Mesodermal cell (in vitro differentiated cells): ENCODE data around the gene TSNAXIP1.

Source experiments
- H3K27ac ChIP-seq: 2 replicates; pipeline ENCODE4 v1.7.0; 2013; ENCODE audit warnings: mild to moderate bottlenecking, low read depth, low read length, moderate library complexity; ENCODE audit not compliant: severe bottlenecking
- H3K36me3 ChIP-seq: 2 replicates; pipeline ENCODE4 v1.7.1; 2013; ENCODE audit warnings: mild to moderate bottlenecking, low read length, moderate library complexity; ENCODE audit not compliant: control insufficient read depth, insufficient read depth
- H3K4me1 ChIP-seq: one replicate; pipeline ENCODE4 v1.7.1; 2013; ENCODE audit warnings: mild to moderate bottlenecking, low read length; ENCODE audit not compliant: insufficient read depth, control insufficient read depth, poor library complexity, severe bottlenecking
- H3K4me3 ChIP-seq: 2 replicates; pipeline ENCODE4 v1.7.0; 2013; ENCODE audit warnings: low read length, control low read depth, mild to moderate bottlenecking; ENCODE audit not compliant: insufficient read depth, poor library complexity, severe bottlenecking; ENCODE audit errors: extremely low read depth
- H3K9me3 ChIP-seq: 2 replicates; pipeline ENCODE4 v1.7.1; 2013; ENCODE audit warnings: mild to moderate bottlenecking, low read length, moderate library complexity; ENCODE audit not compliant: control insufficient read depth
- WGBS, 2 experiments: methylation state at CpG; one replicate each; pipeline ENCODE4 v1.1.5; 2013; ENCODE audit warnings: missing lambda C conversion rate in 2 of 2; ENCODE audit not compliant: insufficient coverage in 2 of 2; 5-methylcytosine and 5-hydroxymethylcytosine counted together

TSNAXIP1 gene

GRCh38 chr16:67846320-67847063 is 39.8 kb downstream of the TSNAXIP1 start, which contains the start of gene NUTF2:
TSS of gene NUTF2 (plus strand) at chr16:67846933. CDS start at chr16:67865131, 18,198 bp downstream.
- Histone ChIP-seq H3K4me3 (peak within 1 kb of the TSS; percentile 99), H3K36me3 (peaks cover 30% of the 10 kb centered on the region), H3K4me1 (peaks cover 27% of the 10 kb centered on the region), H3K27ac (peak within 1 kb of the TSS; percentile 93), H3K9me3 (no peaks in the 10 kb centered on the region)
- 0 to 2% methylated on average over 36 to 39 of the region's 57 CpGs for WGBS, 2 experiments

- WGBS, 2 experiments: 1% methylated on average over 36 to 57 of the region's 62 CpGs
- Histone ChIP-seq H3K4me3 (peak within 1 kb of the TSS; percentile 99), H3K36me3 (peaks cover 38% of the 10 kb centered on the region), H3K9me3 (no peaks in the 10 kb centered on the region), H3K27ac (peak within 1 kb of the TSS; percentile 93), H3K4me1 (peaks cover 27% of the 10 kb centered on the region)
Measured at GRCh38 chr16:67847064-67847861, 40.6 kb downstream of the TSNAXIP1 start, which contains the start of gene CENPT. TSS of gene CENPT (minus strand) at chr16:67847693. CDS start at chr16:67833859, 13,834 bp downstream.

- H3K9me3 ChIP-seq: no peaks in the 10 kb centered on the region
- H3K4me1 ChIP-seq: peaks cover 25% of the 10 kb centered on the region
- peak overlapping the region; percentile 93 for H3K27ac ChIP-seq
- 93 to 97% methylated on average over 8 to 11 of the region's 11 CpGs for WGBS, 2 experiments
- peaks cover 42% of the 10 kb centered on the region for H3K36me3 ChIP-seq
- peak overlapping the region; percentile 99 for H3K4me3 ChIP-seq
Measured at GRCh38 chr16:67848118-67848517, 41.4 kb downstream of the TSNAXIP1 start.

GRCh38 chr16:67853670-67854069 is 47.0 kb downstream of the TSNAXIP1 start:
- H3K27ac ChIP-seq: no peak overlapping the region
- no peaks in the 10 kb centered on the region for H3K9me3 ChIP-seq
- H3K4me3 ChIP-seq: no peak overlapping the region
- peaks cover 67% of the 10 kb centered on the region for H3K36me3 ChIP-seq
- 93 to 95% methylated on average over 2 to 3 of the region's 3 CpGs for WGBS, 2 experiments
- peaks cover 18% of the 10 kb centered on the region for H3K4me1 ChIP-seq

- Histone ChIP-seq H3K9me3 (no peaks in the 10 kb centered on the region), H3K4me1 (peaks cover 19% of the 10 kb centered on the region), H3K36me3 (peaks cover 74% of the 10 kb centered on the region), H3K4me3 (no peak overlapping the region), H3K27ac (no peak overlapping the region)
- 94 to 95% methylated on average over 7 to 9 of the region's 10 CpGs for WGBS, 2 experiments
Measured at GRCh38 chr16:67855789-67856188, 49.1 kb downstream of the TSNAXIP1 start.

- Histone ChIP-seq H3K4me1 (peaks cover 23% of the 10 kb centered on the region), H3K9me3 (no peaks in the 10 kb centered on the region), H3K4me3 (no peak overlapping the region), H3K27ac (peak overlapping the region; percentile 91), H3K36me3 (peaks cover 74% of the 10 kb centered on the region)
- WGBS, 2 experiments: 89 to 98% methylated on average over 3 to 4 of the region's 5 CpGs
Measured at GRCh38 chr16:67856927-67857546, 50.3 kb downstream of the TSNAXIP1 start.

GRCh38 chr16:67857547-67858233 is 51.0 kb downstream of the TSNAXIP1 start:
- WGBS, 2 experiments: 73 to 97% methylated on average over 2 to 3 of the region's 3 CpGs
- Histone ChIP-seq H3K27ac (peak overlapping the region; percentile 91), H3K4me3 (no peak overlapping the region), H3K36me3 (peaks cover 76% of the 10 kb centered on the region), H3K9me3 (no peaks in the 10 kb centered on the region), H3K4me1 (peaks cover 28% of the 10 kb centered on the region)

GRCh38 chr16:67858500-67858899 is 51.8 kb downstream of the TSNAXIP1 start:
- H3K4me3 ChIP-seq: no peak overlapping the region
- peaks cover 34% of the 10 kb centered on the region for H3K4me1 ChIP-seq
- WGBS, 2 experiments: 92 to 97% methylated on average over 3 to 4 of the region's 4 CpGs
- H3K27ac ChIP-seq: peak overlapping the region; percentile 91
- no peaks in the 10 kb centered on the region for H3K9me3 ChIP-seq
- peaks cover 74% of the 10 kb centered on the region for H3K36me3 ChIP-seq

GRCh38 chr16:67860589-67861398 is 54.1 kb downstream of the TSNAXIP1 start:
- Histone ChIP-seq H3K9me3 (no peaks in the 10 kb centered on the region), H3K27ac (no peak overlapping the region), H3K4me3 (no peak overlapping the region), H3K4me1 (peaks cover 34% of the 10 kb centered on the region), H3K36me3 (peaks cover 74% of the 10 kb centered on the region)
- 91 to 100% methylated on average over 5 to 6 of the region's 8 CpGs for WGBS, 2 experiments
